ENCODE data around the gene SIGLEC11.
"Not testable (repeated sequence)": the region's sequence is repeated elsewhere in the genome, so short reads cannot be mapped to it uniquely, and the experiment has no call there.

Gene SIGLEC11

DNA sequence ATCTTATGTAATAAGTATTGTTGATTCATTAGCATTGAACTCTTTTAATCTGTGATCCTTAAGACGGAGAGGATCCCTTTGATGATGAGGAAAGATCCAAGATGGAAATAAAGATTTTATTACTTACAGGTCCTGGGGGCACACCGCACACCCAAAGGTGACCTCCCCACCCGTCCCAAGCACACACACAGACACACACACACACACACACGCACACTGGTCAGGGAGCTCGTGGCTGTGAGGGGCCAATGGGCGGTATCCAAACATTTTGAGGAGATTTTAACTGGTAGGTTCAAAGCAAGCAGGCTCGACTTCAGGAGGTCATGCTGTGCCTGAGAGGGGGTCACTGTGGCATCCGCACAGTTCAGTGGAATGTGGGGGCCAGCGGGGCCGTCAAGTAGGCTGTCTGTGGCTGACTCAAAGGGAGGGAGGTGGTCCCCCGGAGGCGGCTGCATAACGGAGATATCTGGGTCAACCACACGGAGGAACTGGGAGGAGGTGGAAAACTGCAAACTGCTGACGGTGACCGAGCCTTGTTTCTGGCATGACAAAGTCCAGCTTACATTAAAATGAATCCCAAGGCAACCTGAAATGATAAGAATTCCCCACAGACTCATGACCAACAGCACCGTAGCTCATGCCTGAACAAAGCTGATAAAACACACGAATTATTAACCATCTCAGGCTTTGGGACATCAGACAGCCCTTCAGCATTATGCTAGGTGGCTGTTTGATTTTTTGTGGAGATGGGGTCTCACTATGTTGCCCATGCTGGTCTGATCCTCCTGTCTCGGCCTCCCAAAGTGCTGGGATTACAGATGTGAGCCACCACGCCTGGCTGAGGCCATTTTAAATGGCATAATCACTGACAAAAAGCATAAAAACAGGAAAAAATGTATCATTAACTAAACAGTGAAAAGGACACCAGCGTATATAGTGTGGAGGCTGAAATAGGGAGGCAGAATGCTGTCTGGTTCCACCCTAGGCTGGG is 20.9 kb upstream of the SIGLEC11 start:
- peak; percentile 78 for DNase-seq

DNA sequence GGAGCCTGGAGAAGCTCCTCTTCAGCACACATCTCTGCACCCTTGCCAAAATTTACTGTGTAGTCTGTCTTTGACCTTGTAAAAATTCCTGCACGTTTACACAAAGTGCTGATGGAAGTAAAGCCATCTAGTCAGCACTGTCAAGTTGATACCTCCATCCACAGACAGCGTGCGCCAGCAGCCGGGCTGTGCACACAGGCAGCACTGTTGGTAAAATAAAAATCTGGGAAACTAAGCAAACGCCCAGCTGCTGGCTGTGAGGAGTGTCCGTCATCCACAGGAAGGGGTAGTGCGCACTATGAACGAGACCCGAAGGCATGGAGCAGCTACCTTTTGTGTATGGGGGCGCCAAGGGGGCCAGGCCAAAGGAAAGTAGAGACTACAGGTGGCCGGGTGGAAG is 17.4 kb upstream of the SIGLEC11 start:
- DNase-seq: no peak

DNA sequence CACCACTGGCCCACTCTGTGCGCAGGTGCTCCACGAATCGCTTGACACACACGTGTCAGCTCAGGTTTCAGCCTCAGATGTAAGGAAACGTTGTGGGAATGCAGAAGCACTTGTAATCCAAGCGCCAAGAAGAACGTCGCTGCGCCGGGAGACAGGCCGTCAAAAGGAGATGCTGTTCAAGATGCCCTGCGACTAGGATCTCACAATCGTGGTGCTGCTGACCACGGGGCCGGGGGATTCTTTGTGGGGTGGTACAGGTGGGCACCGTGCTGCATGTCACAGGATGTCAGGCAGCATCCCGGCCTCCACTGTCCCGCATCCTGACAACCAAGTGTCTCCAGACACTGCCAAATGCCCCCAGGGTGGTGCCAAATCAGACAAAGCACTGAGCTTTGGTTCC is 16.9 kb upstream of the SIGLEC11 start:
- DNase-seq: no peak

DNA sequence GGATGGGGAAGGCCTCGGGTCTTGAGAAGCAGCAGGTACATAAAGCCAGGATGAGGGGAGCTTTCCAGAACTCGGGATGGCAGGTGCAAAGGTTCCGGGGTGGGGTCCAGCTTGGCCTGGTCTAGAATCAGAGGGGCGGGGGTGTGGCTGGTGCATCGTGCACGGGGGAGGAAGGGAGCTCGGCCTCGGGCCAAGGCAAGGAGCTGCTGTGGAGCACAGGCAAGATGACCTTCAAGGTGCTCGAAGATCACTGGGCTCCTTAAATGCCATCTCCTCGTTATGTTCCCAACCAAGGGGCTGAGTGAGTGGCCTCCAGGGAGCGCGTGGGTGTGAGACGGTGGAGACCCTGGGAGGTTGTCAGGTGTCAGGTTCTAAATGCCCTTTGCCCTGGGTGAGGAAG is 16.1 kb upstream of the SIGLEC11 start:
- no peak for DNase-seq

DNA sequence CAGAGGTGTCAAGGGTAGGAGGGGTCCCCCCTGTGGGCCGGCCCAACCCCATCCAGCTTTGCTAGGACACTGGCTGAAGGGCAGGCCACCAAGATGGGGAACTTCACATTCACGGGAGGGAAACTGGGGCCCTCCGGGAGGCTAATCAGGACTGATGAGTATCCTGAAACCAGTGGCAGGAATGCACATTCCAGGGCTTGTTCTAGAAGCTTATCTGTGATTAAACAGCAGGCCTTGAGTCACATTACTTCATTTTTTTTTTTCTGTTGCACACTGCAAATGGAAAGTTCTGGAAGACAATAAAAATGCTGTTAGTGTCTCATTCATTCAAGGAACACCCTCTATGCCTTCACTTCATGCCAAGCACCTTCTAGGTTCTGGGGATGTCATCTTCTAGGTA is 15.5 kb upstream of the SIGLEC11 start:
- DNase-seq: no peak

DNA sequence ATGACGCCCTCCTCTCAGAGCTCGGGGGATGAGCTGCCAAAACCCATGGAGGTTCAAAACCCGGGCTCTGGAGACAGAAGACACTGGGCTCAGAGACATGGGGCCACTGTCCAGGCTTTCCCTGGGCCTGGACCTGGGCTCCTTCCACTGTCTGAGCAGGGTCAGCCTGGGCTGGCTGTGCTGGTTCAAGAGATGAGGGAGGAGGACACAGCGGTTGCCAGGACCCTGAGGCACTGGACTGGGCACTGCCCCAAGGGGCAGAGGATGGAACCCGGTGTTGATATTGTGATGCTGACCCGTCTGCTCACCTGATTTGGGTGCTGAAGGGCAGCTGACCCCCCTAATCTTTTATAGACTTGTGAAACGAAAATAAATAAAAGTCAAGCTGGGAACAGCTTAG is 14.1 kb upstream of the SIGLEC11 start:
- no peak for DNase-seq

DNA sequence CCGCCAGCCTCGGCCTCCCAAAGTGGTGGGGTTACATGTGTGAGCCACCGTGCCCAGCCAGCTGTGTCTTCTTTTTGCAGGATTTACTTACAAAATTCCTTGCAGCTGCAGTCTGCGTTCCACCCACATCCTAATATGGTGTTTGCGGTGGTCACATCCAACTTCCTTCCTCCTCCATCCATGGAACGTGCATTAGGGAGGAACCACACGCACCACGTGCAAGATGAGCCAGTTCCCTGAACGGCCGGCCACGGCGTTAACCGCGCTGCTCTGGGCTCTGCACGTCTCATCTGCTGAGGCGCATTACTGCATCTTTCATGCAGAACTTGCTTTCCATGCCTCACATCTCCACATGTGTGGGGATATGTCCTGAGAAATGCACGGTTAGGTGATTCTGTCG is 13.0 kb upstream of the SIGLEC11 start:
- DNase-seq: no peak

DNA sequence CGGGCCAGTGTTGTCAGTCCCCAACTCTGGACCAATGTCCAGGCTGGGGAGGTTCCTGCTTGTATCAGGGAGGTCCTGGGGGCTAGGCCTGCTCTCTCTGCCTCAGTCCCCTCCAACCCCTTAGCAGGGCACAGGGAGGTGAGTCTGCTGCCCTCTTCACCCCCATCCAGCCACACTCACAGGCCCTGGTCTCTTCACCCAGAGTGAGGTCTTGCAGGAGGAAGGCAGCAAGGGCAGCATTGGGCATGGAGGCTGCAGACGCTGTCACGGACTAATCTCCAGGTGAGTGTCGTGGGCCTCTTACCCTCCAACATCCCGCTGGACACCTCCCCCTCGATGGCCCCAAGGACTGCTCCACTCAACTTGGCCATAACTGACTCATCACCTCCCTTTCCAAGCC is 11.9 kb upstream of the SIGLEC11 start:
- DNase-seq: no peak

DNA sequence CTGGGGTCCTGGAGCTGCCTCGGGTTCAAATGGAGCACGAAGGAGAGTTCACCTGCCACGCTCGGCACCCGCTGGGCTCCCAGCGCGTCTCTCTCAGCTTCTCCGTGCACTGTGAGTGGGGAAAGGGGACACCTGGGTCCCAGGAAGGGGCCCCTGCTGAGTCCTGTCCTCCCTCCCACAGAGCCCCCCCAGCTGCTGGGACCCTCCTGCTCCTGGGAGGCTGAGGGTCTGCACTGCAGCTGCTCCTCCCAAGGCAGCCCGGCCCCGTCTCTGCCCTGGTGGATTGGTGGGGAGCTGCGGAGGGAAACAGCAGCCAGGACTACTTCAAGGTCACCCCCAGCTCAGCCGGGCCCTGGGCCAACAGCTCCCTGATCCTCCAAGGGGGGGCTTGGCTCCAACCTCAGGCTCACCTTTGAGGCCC is 11.0 kb upstream of the SIGLEC11 start:
- DNase-seq: no peak

DNA sequence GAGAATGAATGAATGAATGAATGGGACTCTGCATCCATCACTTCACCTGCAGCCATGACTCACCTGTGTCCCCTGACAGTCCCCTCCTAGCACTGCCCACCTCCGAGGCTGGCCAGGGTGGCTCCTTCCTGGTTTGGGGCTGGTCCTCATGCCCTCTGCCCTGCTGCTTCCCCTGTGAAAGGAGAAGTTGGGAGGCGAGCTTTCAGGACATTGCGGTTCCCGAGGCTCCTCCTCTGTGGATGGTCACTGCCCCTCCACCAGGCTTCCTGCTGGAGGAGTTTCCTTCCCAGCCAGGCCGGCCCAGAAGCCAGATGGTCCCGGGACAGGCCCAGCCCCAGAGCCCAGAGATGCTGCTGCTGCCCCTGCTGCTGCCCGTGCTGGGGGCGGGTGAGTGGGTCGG is 8.4 kb upstream of the SIGLEC11 start:
- not testable (repeated sequence) for DNase-seq

DNA sequence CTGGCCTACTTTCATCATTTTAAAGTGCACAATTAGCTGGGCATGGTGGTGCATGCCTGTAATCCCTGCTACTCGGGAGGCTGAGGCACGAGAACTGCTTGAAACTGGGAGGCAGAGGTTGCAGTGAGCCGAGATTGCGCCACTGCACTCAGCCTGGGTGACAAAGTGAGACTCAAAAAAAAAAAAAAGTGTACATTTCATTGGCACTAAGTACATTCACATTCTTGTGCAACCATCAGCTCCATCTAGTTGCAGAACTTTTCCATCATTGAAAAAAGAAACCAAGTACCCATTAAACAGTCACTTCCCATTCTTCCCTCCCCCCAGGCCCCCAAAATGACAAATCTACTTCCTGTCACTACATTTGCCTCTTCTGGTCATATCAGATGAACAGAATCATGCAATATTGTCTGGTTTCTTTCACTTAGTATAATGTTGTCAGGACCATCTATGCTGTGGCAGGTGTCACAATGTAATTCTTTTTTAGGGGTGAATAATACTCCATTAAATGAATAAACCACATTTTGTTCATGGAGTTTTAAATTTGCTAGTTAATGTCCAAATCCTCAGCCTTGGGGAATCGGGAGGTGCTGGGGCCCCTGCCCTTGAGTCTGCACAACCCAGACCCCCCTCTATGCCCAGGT is 7.4 kb upstream of the SIGLEC11 start:
- no peak for DNase-seq

DNA sequence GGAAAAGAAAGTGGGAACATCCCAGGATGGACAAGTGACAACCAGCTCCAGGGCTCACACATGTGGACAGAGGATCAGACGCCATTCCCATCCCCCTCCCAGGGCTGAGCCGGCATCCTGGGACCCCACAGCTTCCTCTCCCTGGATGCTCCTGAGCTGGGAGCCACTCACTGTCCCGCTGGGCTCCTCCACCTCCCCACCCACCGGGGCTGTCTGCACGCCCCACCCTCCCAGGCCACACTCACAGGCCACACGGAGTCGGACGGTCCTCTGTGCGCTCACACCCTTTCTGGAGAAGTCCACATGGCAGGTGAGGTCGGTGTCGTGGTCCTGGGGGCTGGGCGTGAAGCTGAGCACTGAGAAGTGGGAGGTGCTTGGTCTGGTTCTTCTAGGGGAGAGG is 1.1 kb downstream of the SIGLEC11 start:
- not testable (repeated sequence) for DNase-seq

DNA sequence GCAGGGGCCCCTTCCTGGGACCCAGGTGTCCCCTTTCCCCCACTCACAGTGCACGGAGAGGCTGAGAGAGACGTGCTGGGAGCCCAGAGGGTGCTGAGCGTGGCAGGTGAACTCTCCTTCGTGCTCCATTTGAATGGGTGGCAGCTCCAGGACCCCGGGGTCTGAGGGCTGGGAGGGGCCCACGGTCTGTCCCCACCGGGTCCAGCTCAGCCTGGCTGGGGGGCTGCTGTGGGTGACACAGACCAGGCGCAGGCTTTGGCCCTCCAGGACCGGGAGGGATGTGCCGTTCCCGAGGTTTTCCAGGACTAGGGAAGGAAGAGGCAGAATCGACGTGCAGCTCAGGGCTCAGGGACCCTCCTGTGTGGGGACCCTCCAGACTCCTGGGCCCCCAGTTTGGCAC is 2.4 kb downstream of the SIGLEC11 start:
- not testable (repeated sequence) for DNase-seq

DNA sequence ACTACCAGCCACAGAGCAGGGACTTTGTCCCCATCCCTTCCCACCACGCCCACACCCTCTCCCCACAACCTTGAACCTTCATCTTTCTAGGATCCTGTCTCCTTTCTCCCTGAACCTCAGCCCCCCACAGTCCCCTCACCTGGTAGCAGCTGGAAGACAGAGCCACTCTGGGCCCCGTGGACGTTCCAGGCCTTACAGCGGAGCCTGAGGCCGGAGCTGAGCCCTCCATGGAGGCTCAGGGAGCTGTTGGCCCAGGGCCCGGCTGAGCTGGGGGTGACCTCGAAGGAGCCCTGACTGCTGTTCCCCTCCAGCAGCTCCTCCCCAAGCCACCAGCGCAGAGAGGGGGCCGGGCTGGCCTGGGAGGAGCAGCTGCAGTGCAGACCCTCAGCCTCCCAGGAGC is 2.8 kb downstream of the SIGLEC11 start:
- not testable (repeated sequence) for DNase-seq

DNA sequence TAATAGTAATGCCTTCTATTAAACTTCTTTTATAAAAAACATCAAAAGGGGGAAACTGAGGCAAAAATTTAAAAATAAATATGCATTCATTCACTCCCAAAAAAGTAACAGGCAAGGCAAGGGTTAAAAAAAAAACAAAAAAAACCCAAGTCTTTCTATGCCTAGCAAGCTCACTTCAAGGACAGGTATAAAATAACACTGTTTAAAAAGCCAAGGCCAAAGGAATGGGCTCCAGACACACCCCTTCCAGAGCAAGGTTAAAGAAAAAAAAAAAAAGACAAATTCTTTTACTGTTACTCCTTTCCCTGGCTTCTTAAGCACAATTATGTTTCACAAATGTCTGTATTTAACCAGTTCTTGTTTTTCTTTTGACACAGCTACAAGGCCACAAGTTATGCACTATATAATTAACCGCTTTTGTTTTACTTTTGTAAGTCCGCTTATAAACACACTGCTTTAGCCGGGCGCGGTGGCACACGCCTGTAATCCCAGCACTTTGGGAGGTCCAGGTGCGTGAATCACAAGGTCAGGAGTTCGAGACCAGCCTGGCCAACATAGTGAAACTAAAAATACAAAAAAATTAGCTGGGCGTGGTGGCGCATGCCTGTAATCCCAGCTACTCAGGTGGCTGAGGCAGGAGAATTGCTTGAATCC is 3.6 kb downstream of the SIGLEC11 start:
- no peak for DNase-seq

DNA sequence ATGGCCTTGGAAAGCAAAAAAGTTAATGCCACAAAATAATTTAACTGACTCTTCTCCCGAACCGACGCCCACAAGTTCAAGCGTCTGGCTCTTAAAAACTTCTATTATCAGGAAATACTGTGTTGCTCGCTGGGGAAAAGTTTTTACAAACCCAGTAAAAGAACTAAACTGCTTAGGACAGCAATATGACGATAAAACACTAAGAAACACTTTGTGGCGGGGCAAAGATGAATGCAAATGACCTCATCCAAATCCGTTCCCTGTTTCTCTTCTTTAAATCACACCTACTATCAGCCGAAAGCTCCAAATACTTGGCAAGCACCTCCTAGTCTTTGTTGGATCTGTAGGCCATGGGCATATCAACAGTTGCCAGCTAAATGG is 4.9 kb downstream of the SIGLEC11 start:
- DNase-seq: no peak

DNA sequence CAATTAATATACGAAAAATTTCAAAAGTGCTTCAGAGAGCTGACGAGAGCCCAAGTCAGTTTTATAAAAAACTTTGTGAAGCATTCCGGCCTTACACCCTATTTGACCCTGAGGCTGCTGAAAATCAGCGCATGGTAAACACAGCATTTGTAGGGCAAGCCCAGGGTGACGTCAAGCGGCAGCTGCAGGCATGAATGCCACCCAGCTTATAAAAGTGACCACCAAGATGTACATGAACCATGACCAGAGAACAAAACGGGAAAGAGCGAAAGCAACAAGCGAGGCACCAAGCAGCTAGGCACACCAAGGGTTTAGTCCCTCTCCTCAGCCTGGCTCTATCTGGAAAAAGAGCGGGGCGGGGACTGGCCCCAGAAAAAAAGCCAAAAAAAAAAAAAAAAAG is 6.0 kb downstream of the SIGLEC11 start:
- DNase-seq: no peak

DNA sequence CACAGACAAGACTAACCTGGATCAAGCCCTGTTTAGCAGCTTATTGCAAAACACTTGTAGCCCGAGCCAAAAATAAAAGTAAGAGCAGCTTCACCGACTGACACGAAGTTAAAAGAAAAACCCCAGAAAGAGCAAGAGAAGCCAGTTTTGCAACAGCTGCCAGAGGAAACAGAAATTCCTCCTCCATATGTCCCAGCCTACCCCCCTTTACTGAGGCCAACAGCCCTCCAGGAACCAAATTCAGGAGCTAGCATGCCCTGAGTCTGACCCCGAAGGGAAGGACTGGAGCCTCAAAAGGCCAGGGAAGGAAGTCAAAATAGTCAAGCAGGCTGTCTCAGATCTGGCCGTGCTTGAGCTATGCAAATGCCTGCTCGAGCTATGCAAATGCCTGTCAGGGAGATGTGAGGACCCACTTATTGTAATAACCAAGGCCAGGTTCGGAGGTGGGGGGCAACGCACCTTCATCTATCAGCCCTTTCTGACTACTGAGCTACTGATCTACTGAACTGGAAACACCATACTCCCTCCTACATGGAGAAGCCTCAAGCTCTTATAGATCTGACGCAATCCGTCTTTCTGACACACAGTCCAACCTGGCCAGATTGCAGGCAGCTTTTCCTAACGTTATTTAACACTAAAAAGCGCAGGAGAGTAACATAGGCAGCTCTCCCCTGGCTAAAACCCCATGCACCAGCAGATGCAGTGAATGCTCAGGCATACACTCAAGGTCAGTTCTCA is 6.7 kb downstream of the SIGLEC11 start:
- DNase-seq: no peak

DNA sequence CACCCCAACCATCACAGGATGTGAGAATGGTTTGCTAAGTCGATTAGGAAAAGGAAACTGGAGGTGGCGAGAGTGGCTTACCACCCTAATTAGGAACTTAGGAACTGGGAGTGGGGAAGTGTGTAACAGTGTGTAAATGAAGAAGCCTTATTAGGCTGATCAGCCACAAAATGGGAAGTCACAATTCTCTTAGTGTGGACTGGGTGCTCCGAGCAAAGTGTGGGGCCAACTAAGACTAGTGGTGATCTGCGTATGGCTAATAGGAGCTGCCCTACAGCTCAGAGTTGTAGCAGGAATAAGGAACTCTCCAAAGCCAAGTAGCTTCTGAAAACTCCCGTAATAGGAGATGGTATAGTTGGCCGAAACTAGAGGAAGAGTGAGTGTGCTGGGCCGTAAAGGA is 7.6 kb downstream of the SIGLEC11 start:
- no peak for DNase-seq

DNA sequence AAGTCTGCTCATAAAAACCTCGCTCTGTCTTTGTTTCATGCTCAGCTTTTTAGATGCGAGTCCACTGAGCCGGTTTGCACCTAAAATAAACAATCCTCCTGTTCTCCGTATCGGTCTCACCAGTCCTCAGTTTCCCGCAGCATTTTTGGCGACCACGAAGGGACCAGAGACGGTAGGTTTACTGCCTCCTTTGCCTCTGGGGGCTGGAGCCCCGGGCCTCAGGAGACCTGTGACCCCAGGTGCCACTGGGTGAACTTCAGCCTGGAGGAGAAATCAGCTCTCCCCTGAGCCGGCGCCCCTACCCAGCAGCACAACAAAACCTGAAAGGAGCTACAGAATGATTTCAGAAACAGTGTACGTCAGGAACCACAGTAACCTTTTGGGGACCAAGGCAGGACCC is 8.1 kb downstream of the SIGLEC11 start:
- DNase-seq: no peak

DNA sequence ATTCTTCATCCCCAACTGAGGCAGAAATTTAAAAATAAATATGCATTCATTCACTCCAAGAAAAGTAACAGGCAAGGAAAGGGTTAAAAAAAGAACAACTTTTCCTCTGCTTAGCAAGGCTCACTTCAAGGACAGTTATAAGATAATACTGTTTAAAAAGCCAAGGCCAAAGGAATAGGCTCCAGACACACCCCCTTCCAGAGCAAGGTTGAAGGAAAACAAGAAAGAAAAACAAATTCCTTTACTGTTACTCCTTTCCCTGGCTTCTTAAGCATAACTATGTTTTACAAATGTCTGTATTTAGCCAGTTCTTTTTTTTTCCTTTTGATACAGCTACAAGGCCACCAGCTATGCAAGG is 8.5 kb downstream of the SIGLEC11 start:
- no peak for DNase-seq

DNA sequence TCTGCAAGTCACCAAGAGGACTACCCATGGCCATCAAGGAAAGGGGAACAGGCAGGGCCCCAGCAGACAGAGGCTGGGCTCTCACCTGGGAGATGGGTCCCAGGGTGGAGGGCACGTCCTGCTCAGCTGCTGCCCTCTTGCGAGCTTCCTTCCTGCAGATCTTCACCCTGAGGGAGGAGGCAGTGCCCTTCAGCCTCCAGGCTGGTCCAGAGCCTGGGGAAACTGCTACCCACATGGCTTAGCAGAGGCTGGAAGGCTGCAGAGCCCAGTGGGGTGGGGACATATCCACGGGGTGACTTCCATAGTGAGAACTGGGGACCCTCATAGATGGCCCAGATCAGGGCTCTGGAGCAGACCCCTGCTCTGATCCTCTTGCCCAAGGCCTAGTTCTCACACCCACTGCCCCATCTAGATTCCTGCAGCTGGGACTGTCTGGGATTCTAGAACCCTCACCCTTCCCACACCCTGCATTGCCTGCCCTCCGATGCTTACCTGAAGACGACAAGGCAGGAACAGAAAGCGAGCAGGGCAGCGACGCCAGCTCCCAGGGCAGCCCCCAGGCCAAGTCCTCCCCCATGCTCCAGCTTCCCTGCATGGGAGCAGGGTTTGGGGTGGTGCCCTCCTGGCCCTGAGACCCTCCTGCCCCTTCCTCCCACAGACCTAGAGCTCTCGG is 9.0 kb downstream of the SIGLEC11 start:
- no peak for DNase-seq
